Sigmoid colon (tissue), 7 donors: Measurements from ENCODE around the gene GBA2. TPM values are rescaled to one million over a fixed set of nuclear protein-coding genes. Genes with fewer than 3 reads are reported as not detected.

Source experiments
- DNase-seq: peaks from one replicate; pipeline ENCODE4 v3.0.0-alpha.2; 2019
- H3K27ac ChIP-seq, 4 donors: fragments of 200-600 bp; sonication (generic); one replicate each; pipeline ENCODE4 v1.5.1; 2016 to 2019; ENCODE audit warnings: mild to moderate bottlenecking in 1 of 4
- H3K27me3 ChIP-seq, 3 donors: fragments of 200-600 bp; sonication (generic); one replicate each; pipeline ENCODE4 v1.5.1; 2019; ENCODE audit warnings: mild to moderate bottlenecking in 1 of 3
- H3K36me3 ChIP-seq, 4 donors: fragments of 200-600 bp; sonication (generic); one replicate each; pipeline ENCODE4 v1.5.1; 2016 to 2019
- H3K4me1 ChIP-seq, 4 donors: fragments of 200-600 bp; sonication (generic); one replicate each; pipeline ENCODE4 v1.5.1; 2017 to 2019
- H3K4me3 ChIP-seq, 4 donors: fragments of 200-600 bp; sonication (generic); one replicate each; pipeline ENCODE4 v1.5.1; 2017 to 2019; ENCODE audit warnings: mild to moderate bottlenecking in 2 of 4, moderate library complexity in 1 of 4
- H3K9me3 ChIP-seq, 4 donors: fragments of 200-600 bp in 3 of 4; sonication (generic) in 3 of 4; one replicate each; pipeline versions ENCODE4 v1.5.1 to v1.6.1; 2013 to 2019
- EP300 ChIP-seq, 4 donors: sonication (generic); formaldehyde crosslinking; IDR thresholded peaks; one replicate each; pipeline ENCODE4 v1.6.1; 2017; ENCODE audit warnings: antibody characterized with exemption in 4 of 4
- POLR2A ChIP-seq, 2 donors: fragments of 450-650 bp; IDR thresholded peaks; one replicate each; pipeline ENCODE4 v1.6.1; 2016; ENCODE audit warnings: antibody characterized with exemption in 2 of 2, mild to moderate bottlenecking in 2 of 2, moderate library complexity in 2 of 2
- POLR2AphosphoS5 ChIP-seq, 4 donors: sonication (generic); formaldehyde crosslinking; IDR thresholded peaks; one replicate each; pipeline ENCODE4 v1.6.1; 2017; ENCODE audit warnings: antibody characterized with exemption in 4 of 4
- WGBS, 2 donors: extraction: QIAGEN DNeasy Blood & Tissue Kit; methylation state at CpG; one replicate each; pipeline ENCODE4 v1.1.7; 2013; 5-methylcytosine and 5-hydroxymethylcytosine counted together
- intact Hi-C: fragments of 100-400 bp; cut with DNase I; formaldehyde crosslinking; loops from one replicate; pipeline ENCODE4 v1.15.1; 2023
- polyA plus RNA-seq, 3 donors: library from polyadenylated mRNA; stranded (reverse); fragments of 200-250 nt; gene quantifications; one replicate each; pipeline ENCODE4 v1.2.3, GENCODE V29; 2013
- total RNA-seq, 4 donors: library from RNA; depleted of rRNA; stranded (reverse); fragments of >200 nt; gene quantifications; one replicate each; pipeline ENCODE4 v1.1.0, GENCODE V29; 2016
- TF ChIP-seq, protein P1 (sequence below), 4 experiments: fragments of 450-650 bp in 3 of 4; fragments of 200-600 bp in 1 of 4; IDR thresholded peaks; one replicate each; pipeline ENCODE4 v1.5.1; 2016 to 2019; ENCODE audit warnings: antibody characterized with exemption in 4 of 4, mild to moderate bottlenecking in 3 of 4, moderate library complexity in 2 of 4
- donor health status: healthy with polysubstance abuse.
- donor health status: Bipolar disorder and iron deficiency.
- donor health status: healthy.

Gene GBA2
- total and polyA plus RNA-seq, 7 donors = 34.8 to 91.7 (median 58.5) TPM

DNA sequence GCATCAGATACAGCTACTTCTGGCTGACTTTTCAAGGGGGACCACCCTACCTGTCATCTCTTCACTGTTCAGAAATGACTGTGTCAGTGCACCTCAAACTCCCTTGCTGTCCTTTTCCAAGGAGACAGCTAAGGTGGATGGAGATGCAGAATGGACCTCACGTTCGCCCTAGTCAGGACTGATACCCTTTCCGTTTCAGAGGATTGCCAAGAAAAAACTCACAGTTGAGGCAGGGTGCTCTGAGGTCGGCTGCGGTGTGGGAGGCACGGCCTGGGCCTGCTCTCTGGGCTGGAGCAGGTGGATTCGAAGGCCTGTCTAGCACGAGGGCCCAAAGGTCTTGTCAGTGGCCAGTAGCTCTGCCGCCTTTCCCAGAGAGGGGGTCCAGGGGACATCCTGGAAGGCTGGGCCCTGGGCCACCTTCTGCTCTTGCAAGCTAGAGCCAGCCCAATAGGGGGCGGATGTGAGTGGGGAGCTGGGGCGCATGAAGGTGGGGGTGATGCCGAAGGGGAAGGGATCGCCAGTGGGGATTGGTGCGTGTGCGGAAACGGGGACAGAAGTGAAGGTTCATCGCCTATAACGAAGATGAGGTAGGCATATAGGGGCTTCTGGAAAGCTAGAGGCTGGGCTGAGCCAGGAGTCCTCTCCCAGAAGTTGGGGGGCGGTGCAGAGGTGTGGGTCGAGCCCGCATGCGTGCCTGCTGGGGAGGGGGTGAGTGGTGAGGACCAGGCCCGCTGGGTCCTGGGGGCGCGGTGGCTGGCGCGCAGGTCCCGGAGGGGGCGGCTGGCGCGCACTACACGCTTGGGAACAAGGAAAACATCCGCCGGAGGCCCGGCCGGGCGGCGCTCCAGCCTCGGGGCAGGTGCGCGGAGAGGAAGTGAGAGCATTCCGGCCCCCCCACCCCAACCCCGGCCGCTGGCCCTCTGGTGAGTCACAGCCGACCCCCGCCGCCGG, 7.5 kb upstream of the GBA2 start:
- TF ChIP-seq EP300 (IDR thresholded peaks at IDR 0.05) (no peak), POLR2A (IDR thresholded peaks at IDR 0.05) (no peak), POLR2AphosphoS5 (IDR thresholded peaks at IDR 0.05) (no peak)
- TF ChIP-seq, protein P1, sequence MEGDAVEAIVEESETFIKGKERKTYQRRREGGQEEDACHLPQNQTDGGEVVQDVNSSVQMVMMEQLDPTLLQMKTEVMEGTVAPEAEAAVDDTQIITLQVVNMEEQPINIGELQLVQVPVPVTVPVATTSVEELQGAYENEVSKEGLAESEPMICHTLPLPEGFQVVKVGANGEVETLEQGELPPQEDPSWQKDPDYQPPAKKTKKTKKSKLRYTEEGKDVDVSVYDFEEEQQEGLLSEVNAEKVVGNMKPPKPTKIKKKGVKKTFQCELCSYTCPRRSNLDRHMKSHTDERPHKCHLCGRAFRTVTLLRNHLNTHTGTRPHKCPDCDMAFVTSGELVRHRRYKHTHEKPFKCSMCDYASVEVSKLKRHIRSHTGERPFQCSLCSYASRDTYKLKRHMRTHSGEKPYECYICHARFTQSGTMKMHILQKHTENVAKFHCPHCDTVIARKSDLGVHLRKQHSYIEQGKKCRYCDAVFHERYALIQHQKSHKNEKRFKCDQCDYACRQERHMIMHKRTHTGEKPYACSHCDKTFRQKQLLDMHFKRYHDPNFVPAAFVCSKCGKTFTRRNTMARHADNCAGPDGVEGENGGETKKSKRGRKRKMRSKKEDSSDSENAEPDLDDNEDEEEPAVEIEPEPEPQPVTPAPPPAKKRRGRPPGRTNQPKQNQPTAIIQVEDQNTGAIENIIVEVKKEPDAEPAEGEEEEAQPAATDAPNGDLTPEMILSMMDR (IDR thresholded peaks at IDR 0.05) = peak; percentile 59 to 76 (median 68)
- intact Hi-C loops = no loop called here
- H3K4me1 ChIP-seq = peaks cover 0 to 27% (median 23%) of the 10 kb centered on the region in 4 donors
- H3K36me3 ChIP-seq = peaks cover 13 to 33% (median 24%) of the 10 kb centered on the region in 4 donors
- peak overlapping the region; percentile 53 to 75 (median 57) for H3K4me3 ChIP-seq
- H3K9me3 ChIP-seq = no peaks in the 10 kb centered on the region
- WGBS, 2 donors = 8% methylated on average over 48 of the region's 48 CpGs
- peak overlapping the region; percentile 79 to 90 (median 82) for H3K27ac ChIP-seq
- peak; percentile 87 for DNase-seq
- no peaks in the 10 kb centered on the region for H3K27me3 ChIP-seq

DNA sequence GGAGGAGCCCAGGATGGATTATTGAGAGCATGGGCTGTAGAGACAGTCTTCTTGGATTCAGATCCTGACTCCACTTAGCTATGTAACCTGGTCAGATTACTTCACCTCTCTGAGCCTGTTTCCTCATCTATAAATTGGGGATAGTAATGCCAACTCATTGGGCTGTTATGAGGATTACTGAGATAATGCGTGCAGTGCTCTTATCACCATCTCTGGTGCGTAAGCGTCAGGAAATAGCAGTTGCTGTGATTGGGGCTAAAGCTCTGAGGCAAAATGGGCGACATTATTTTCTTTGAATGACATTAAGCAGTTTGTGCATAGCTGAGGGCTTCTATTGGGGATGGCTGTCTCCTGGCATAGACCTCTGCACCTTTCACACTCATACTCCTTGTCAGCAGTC, 6.0 kb upstream of the GBA2 start:
- intact Hi-C loops = no loop called here

DNA sequence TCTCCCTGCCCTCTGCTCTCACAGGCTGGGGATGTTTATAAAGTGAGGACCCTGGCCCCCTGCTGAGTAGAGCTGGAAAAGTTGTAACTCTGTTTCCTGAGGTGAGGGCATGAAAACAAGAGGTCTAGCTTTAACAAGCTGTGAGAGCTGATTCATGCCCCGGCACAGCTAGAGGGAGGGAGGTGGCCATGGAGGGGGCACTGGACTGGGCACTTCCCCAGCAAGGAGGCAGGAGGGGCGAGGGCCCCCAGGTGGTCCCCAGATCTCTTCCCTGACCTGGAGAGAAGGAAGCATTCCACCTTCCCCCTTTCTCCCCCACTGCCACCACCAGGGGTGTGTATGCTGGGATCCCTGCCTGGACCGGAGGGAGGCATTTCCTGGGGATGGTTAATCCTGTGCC, 5.2 kb upstream of the GBA2 start, which contains the start of gene MSMP:
Gene MSMP (minus strand): TSS at position 13 of the 400 bp plus-strand sequence. CDS start 147 bp downstream, outside the sequence.
- Histone ChIP-seq H3K4me1 (peaks cover 0 to 40% (median 38%) of the 10 kb centered on the region in 4 donors), H3K36me3 (peaks cover 13 to 46% (median 34%) of the 10 kb centered on the region in 4 donors), H3K27me3 (no peaks in the 10 kb centered on the region), H3K27ac (no peak within 1 kb of the TSS), H3K9me3 (no peaks in the 10 kb centered on the region), H3K4me3 (no peak within 1 kb of the TSS)
- WGBS, 2 donors = 56% methylated on average over 3 of the region's 3 CpGs
- intact Hi-C loops = no loop called here
- TF ChIP-seq EP300 (IDR thresholded peaks at IDR 0.05) = no peak
- TF ChIP-seq, protein P1 (IDR thresholded peaks at IDR 0.05) = no peak
- TF ChIP-seq POLR2AphosphoS5 (IDR thresholded peaks at IDR 0.05) = no peak
- no peak for TF ChIP-seq POLR2A (IDR thresholded peaks at IDR 0.05)
- DNase-seq = no peak

More for the DNA sequence above, 6.0 kb upstream of the GBA2 start:
- TF ChIP-seq EP300 (IDR thresholded peaks at IDR 0.05) = no peak
- no peak for TF ChIP-seq POLR2A (IDR thresholded peaks at IDR 0.05)
- no peak for TF ChIP-seq POLR2AphosphoS5 (IDR thresholded peaks at IDR 0.05)
- TF ChIP-seq, protein P1 (IDR thresholded peaks at IDR 0.05) = no peak
- WGBS, 2 donors = 92 to 96% methylated on average over 4 of the region's 4 CpGs
- DNase-seq = no peak
- H3K9me3 ChIP-seq = no peaks in the 10 kb centered on the region
- no peaks in the 10 kb centered on the region for H3K27me3 ChIP-seq
- H3K36me3 ChIP-seq = peaks cover 13 to 46% (median 34%) of the 10 kb centered on the region in 4 donors
- no peak overlapping the region for H3K4me3 ChIP-seq
- peaks cover 0 to 34% (median 31%) of the 10 kb centered on the region in 4 donors for H3K4me1 ChIP-seq
- no peak overlapping the region for H3K27ac ChIP-seq

DNA sequence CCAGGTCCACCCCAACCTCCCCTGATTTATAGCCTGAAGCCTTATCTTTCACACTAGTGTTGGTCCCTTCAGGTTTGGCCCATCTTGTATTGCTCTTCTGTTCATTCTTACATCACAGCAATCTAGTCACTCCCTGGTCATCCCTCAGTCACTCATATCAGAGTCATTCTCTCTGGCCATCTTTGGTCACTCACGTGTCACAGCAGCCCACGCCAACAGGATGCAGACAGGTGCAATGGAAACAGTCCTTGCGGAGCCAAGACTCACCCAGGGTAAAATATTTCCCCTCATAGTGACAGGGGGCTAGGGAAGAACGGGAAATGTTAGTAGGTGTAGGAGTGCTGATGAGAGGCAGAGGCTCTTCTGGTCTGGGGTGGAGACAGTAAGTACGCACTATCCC, 4.4 kb upstream of the GBA2 start:
- 91 to 92% methylated on average over 5 of the region's 5 CpGs for WGBS, 2 donors

More for the DNA sequence above, 4.4 kb upstream of the GBA2 start:
- peaks cover 0 to 39% (median 35%) of the 10 kb centered on the region in 4 donors for H3K4me1 ChIP-seq
- H3K27me3 ChIP-seq = no peaks in the 10 kb centered on the region
- intact Hi-C loops = no loop called here
- TF ChIP-seq, protein P1 (IDR thresholded peaks at IDR 0.05) = peak in 1 of 4 experiments; percentile 7
- TF ChIP-seq POLR2A (IDR thresholded peaks at IDR 0.05) = no peak
- H3K27ac ChIP-seq = no peak overlapping the region
- H3K4me3 ChIP-seq = no peak overlapping the region
- DNase-seq = no peak
- no peaks in the 10 kb centered on the region for H3K9me3 ChIP-seq
- H3K36me3 ChIP-seq = peaks cover 13 to 46% (median 34%) of the 10 kb centered on the region in 4 donors
